ENCODE data around the gene SNRNP40. TPM values are rescaled to one million over a fixed set of nuclear protein-coding genes. Genes with fewer than 3 reads are reported as not detected.

The SNRNP40 gene
- total and polyA plus RNA-seq, 12 donors = 12.0 to 58.7 (median 38.7) TPM

- Histone ChIP-seq H3K4me1 (replicated peaks in 1 of 2) (peaks cover 0 to 6% of the 10 kb centered on the region in 2 donors), H3K9me3 (replicated peaks in 1 of 3) (no peaks in the 10 kb centered on the region), H3K36me3 (replicated peaks in 1 of 2) (no peaks in the 10 kb centered on the region), H3K27me3 (no peaks in the 10 kb centered on the region), H3K27ac (no peak overlapping the region), H3K4me3 (no peak overlapping the region)
- TF ChIP-seq CTCF (IDR thresholded peaks at IDR 0.05) = no peak
- TF ChIP-seq POLR2A (IDR thresholded peaks at IDR 0.05) = no peak
- intact Hi-C loops (cut with DNase I) = no loop called here
- DNase-seq = peak in 4 of 7 donors; percentile 33 to 62 (median 46)
- WGBS, 4 donors = 62 to 80% (median 68%) methylated on average over 8 to 12 of the region's 12 CpGs
Observed at GRCh38 chr1:31234123-31234708, 62.4 kb downstream of the SNRNP40 start.

- H3K36me3 ChIP-seq (replicated peaks in 1 of 2) = no peaks in the 10 kb centered on the region
- H3K27me3 ChIP-seq = no peaks in the 10 kb centered on the region
- no peaks in the 10 kb centered on the region for H3K9me3 ChIP-seq (replicated peaks in 1 of 3)
- no peak for TF ChIP-seq POLR2A (IDR thresholded peaks at IDR 0.05)
- TF ChIP-seq CTCF (IDR thresholded peaks at IDR 0.05) = no peak
- no peak overlapping the region for H3K27ac ChIP-seq
- DNase-seq = no peak
- intact Hi-C loops (cut with DNase I) = no loop called here
- H3K4me1 ChIP-seq (replicated peaks in 1 of 2) = peaks cover 0 to 6% of the 10 kb centered on the region in 2 donors
- H3K4me3 ChIP-seq = no peak overlapping the region
- 95 to 96% (median 96%) methylated on average over 2 of the region's 2 CpGs for WGBS, 4 donors
Observed at GRCh38 chr1:31232689-31233088, 63.9 kb downstream of the SNRNP40 start.

GRCh38 chr1:31231802-31232201 lies 64.8 kb downstream of the SNRNP40 start:
- Histone ChIP-seq H3K9me3 (replicated peaks in 1 of 3) (no peaks in the 10 kb centered on the region), H3K4me3 (no peak overlapping the region), H3K36me3 (replicated peaks in 1 of 2) (no peaks in the 10 kb centered on the region), H3K27ac (no peak overlapping the region), H3K4me1 (replicated peaks in 1 of 2) (peaks cover 0 to 6% of the 10 kb centered on the region in 2 donors), H3K27me3 (no peaks in the 10 kb centered on the region)
- no peak for TF ChIP-seq POLR2A (IDR thresholded peaks at IDR 0.05)
- no peak for TF ChIP-seq CTCF (IDR thresholded peaks at IDR 0.05)
- no peak for DNase-seq
- whole genome bisulfite sequencing, 4 donors = 95 to 99% (median 97%) methylated on average over 3 to 5 of the region's 5 CpGs
- intact Hi-C loops (cut with DNase I) = no loop called here

GRCh38 chr1:31230378-31230777 lies 66.2 kb downstream of the SNRNP40 start:
- no peak for TF ChIP-seq CTCF (IDR thresholded peaks at IDR 0.05)
- TF ChIP-seq POLR2A (IDR thresholded peaks at IDR 0.05) = no peak
- no peak for DNase-seq
- H3K4me3 ChIP-seq = no peak overlapping the region
- 66 to 78% (median 76%) methylated on average over 3 of the region's 3 CpGs for WGBS, 4 donors
- intact Hi-C loops (cut with DNase I) = no loop called here
- H3K9me3 ChIP-seq (replicated peaks in 1 of 3) = no peaks in the 10 kb centered on the region
- no peaks in the 10 kb centered on the region for H3K27me3 ChIP-seq
- no peaks in the 10 kb centered on the region for H3K36me3 ChIP-seq (replicated peaks in 1 of 2)
- H3K4me1 ChIP-seq (replicated peaks in 1 of 2) = peaks cover 0 to 6% of the 10 kb centered on the region in 2 donors
- H3K27ac ChIP-seq = no peak overlapping the region
